Activated T-cell treated with anti-CD3 and anti-CD28 coated beads, Interleukin-2, amount 50 U/mL, for 48 hours (primary cell): Measurements from ENCODE around the gene CACNA1B.
A peak's percentile ranks its signal among the peaks of the same experiment; 100 is the strongest.
"Not testable (repeated sequence)": the region's sequence is repeated elsewhere in the genome, so short reads cannot be mapped to it uniquely, and the experiment has no call there.

Experiments used
- DNase-seq, 2 experiments: peaks; one replicate each; pipeline ENCODE4 v3.0.0-alpha.2; 2020

Gene CACNA1B

DNA sequence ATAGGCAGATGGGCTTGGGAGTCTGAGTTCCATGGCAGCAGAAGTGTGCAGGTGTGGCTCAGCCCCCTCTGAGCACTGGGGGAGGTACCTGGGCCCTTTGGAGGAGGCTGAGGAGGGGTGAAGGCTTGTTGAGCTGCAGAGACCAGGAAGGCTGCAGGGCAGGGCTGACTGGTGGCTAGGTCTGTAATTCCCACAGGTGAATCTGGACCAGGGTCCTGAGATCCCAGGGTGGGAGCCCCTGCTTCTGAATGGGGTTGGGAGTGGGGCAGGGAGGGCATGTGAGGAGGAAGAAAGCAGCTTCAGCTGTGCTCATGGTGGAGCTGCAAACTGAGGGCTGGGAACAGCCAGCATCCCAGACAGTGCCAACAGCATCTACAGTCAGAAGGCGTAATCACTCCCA is 111.1 kb downstream of the CACNA1B start:
- peak in 1 of 2 experiments; percentile 7 for DNase-seq

GRCh38 chr9:137989156-137989555 is 111.6 kb downstream of the CACNA1B start:
- DNase-seq, result no peak

DNA sequence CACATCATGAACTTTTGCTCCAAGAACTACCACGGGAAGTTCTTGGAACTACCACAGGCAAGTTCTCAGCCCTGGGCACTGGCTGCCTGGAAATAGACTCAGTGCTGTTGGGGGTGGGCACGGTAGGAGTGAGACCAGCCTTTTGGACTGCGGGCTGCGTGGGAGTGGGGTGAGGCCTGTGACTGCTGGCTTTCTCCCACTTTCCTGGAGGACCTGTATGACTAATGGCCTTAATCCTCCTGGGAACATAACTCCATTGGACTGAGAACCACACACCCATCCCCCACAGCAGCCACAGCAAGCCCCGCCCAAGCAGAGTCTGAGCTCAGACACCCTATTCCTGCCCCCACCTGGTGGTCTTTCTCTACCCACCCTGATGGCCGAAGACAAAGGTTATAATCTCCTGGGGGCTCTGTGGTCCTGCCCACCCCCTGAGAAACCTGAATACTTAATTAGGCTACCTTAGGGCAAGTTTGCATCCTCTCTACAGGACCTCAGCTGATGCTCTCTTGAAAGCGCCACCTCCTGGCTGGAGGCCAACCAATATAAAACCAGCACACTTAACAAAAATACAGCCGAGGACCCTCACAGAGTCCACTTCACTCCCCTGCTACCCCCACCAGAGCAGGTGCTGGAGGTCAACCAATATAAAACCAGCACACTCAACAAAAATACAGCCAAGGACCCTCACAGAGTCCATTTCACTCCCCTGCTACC is 112.6 kb downstream of the CACNA1B start:
- DNase-seq, result peak in 1 of 2 experiments; percentile 13

DNA sequence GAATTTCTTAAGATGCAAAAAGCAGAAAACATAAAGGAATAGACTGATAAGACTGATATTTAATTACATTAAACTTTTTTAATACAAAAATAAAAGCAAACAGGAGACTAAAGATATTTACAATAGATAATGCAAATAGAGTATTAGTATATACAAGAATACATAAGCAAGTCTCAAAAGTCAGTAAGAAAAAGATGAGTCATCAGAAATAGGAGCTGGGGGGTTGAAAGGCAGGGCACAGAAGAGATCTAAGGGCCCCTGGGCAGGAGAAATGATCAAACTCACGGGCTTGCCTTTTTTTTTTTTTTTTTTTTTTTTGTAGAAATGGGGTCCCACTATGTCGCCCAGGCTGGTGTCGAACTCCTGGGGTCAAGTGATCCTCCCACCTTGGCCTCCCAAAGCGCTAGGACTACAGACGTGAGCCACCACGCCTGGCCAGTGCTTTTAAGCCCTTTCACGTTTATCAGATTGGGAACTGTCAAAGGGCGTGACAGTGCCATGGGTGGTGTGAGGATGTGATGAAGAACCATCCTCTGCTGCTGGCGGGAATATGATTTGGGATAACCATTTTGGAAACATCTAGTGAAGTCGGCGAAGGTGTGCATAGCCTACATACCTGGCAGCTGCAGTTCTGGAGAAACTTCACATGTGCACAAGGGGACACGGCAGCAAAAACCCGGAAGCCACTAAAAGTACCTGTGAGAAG is 126.1 kb downstream of the CACNA1B start:
- no peak for DNase-seq

- peak in 1 of 2 experiments; percentile 4 for DNase-seq
Observed at GRCh38 chr9:138006576-138007233, 129.1 kb downstream of the CACNA1B start.

GRCh38 chr9:138007566-138007917 is 130.0 kb downstream of the CACNA1B start:
- DNase-seq, result peak in 1 of 2 experiments; percentile 7

GRCh38 chr9:138007918-138008841 is 130.6 kb downstream of the CACNA1B start:
- DNase-seq, result peak in 1 of 2 experiments; percentile 11

- no peak for DNase-seq
Observed at GRCh38 chr9:138009016-138009802, 131.6 kb downstream of the CACNA1B start.

- DNase-seq, result no peak
Observed at GRCh38 chr9:138009803-138010690, 132.5 kb downstream of the CACNA1B start.

DNA sequence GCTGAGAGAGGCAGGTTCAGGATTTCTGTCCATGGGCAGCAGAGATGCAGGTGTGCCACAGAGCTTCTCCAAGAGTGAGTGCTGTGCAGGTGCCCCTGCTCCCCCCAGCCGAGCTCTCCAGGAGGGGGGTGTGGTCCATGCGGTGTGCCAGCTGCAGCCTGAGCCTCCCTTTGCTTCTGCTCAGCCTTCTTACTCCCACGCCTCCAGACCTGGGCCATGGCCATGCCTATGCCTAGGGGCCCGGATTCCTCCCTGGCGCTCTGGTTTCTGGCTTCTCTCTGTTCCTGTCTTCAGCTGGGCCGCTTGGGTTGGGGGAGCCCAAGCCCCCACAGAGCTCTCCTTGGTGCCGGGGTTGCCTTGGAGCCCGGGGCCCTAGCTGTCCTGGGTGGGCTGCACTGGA is 133.3 kb downstream of the CACNA1B start:
- DNase-seq, result no peak

- no peak for DNase-seq
Observed at GRCh38 chr9:138011951-138012500, 134.4 kb downstream of the CACNA1B start.

- DNase-seq, result no peak
Observed at GRCh38 chr9:138013273-138013672, 135.7 kb downstream of the CACNA1B start.

DNA sequence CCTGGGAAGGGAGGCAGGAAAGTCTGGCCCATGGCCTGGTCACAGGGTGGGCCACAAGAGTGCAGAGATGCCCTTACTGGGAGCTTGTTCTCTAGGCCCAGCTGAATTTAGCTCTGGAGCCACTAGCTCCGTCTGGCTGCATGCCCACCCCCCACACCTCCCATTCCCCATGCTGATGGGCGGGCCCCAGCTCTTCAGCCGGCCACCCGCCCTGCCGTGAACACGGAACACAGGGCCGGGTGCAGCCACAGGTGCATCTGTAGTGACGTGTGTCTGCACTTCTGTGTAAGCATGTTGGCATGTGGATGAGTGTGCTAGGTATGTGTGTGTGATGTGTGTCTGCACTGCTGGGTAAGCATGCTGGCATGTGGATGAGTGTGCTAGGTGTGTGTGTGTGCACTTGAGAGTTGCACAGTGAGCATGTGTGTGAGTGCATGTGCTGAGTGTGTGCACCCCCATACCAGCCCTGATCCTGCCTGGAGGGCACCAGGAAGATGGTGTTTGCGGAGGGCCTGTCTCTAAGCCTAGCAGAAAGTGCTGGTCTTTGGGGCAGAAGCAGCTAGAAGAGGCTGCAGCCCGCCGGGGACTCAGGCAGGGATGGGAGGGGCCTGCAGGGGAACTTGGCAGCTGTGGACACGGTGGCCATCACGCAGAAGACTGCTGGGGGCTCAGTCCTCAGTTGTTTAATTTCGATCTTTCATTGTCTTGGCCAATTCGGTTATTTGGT is 136.4 kb downstream of the CACNA1B start:
- DNase-seq, result no peak

GRCh38 chr9:138014563-138014945 is 137.0 kb downstream of the CACNA1B start:
- no peak for DNase-seq

GRCh38 chr9:138015021-138015829 is 137.6 kb downstream of the CACNA1B start:
- DNase-seq, result no peak

- DNase-seq, result no peak
Observed at GRCh38 chr9:138016406-138017187, 139.0 kb downstream of the CACNA1B start.

GRCh38 chr9:138017200-138017599 is 139.6 kb downstream of the CACNA1B start:
- DNase-seq, result no peak

- DNase-seq, result not testable (repeated sequence)
Observed at GRCh38 chr9:138019514-138019913, 141.9 kb downstream of the CACNA1B start.
